ENCODE results near the gene PARVB. TPM values are rescaled to one million over a fixed set of nuclear protein-coding genes. Genes with fewer than 3 reads are reported as not detected.
A peak's percentile ranks its signal among the peaks of the same experiment; 100 is the strongest.

Gene PARVB
- total and polyA plus RNA-seq, 10 of the 15 experiments (the other 5 are each of a cell fraction or from before 2014, with no cell fraction given): 5.2 to 264 (median 76.0) TPM

GRCh38 chr22:44080936-44081861, 57.1 kb downstream of the PARVB start:
- SMC1A ChIA-PET (ENCODE audit: uncharacterized antibody, unreplicated experiment): interaction anchor here (0.6 to 8.3 kb wide), 8 partner anchors 13 to 301 kb away, joined by 3 to 282 read pairs (median 6); no protein-coding TSS in a partner anchor
- H3K79me2 ChIP-seq (ENCODE audit: control insufficient read depth, insufficient read depth, low read length): peaks cover 12% of the 10 kb centered on the region
- TF ChIP-seq CREM (IDR thresholded peaks at IDR 0.05; ENCODE audit: low read depth): no peak
- TF ChIP-seq BHLHE40 (IDR thresholded peaks at IDR 0.05; ENCODE audit: borderline replicate concordance in 1 of 2, low read depth in 2 of 2, low read length in 1 of 2): no peak
- no peak for TF ChIP-seq NFYA (IDR thresholded peaks at IDR 0.05; ENCODE audit: borderline replicate concordance, low read depth, low read length)
- TF ChIP-seq IRF4 (IDR thresholded peaks at IDR 0.05; ENCODE audit: low read depth, low read length): 0 out of 2 replicates have a peak, but pooled peaks have one; percentile 60
- TF ChIP-seq POLR2AphosphoS5 (IDR thresholded peaks at IDR 0.05; ENCODE audit: low read length): no peak
- TF ChIP-seq HDAC6 (IDR thresholded peaks at IDR 0.05; ENCODE audit: unreplicated experiment): no peak
- no peak for TF ChIP-seq YBX1 (IDR thresholded peaks at IDR 0.05)
- no peak for TF ChIP-seq NRF1 (conservative IDR thresholded peaks at IDR 0.05; ENCODE audit: low read depth, low read length)
- peak; percentile 77 for TF ChIP-seq YY1 (IDR thresholded peaks at IDR 0.05; ENCODE audit: low read depth, low read length)
- no peak for TF ChIP-seq ZBTB11 (CRISPR knock-in tag; IDR thresholded peaks at IDR 0.05)
- no peak for TF ChIP-seq EED (IDR thresholded peaks at IDR 0.05; ENCODE audit: low read depth)
- TF ChIP-seq HSF1 (IDR thresholded peaks at IDR 0.05; ENCODE audit: low read depth, low read length): no peak
- TF ChIP-seq USF2 (IDR thresholded peaks at IDR 0.05; ENCODE audit: borderline replicate concordance, low read depth, low read length): no peak
- TF ChIP-seq NFYB (IDR thresholded peaks at IDR 0.05; ENCODE audit: insufficient read depth, low read depth, low read length): no peak

More at GRCh38 chr22:44080936-44081861, 57.1 kb downstream of the PARVB start:
- in situ Hi-C loops (cut with MboI) (no loop called here), intact Hi-C loops (cut with micrococcal nuclease; ENCODE audit: unreplicated experiment) (loop anchor here (2.0 to 10.0 kb wide), 3 partner anchors 54 to 546 kb away; no protein-coding TSS in a partner anchor)
- BruUV-seq (replicated peaks): no TSS peak
- CTCF ChIA-PET: interaction anchor here (0.6 to 9.6 kb wide), 20 partner anchors 8 to 583 kb away, joined by 3 to 499 read pairs (median 4); partner anchors contain the start of genes PARVB and PARVG
- no peaks in the 10 kb centered on the region for H3K4me1 ChIP-seq (ENCODE audit: control insufficient read depth, insufficient read depth, low read length)
- FAIRE-seq (peak; percentile 78), DNase-seq (ENCODE audit: low read depth, low spot score) (no peak), ATAC-seq (peak; percentile 84)
- RAD21 ChIA-PET (ENCODE audit: unreplicated experiment): interaction anchor here (1.5 to 1.7 kb wide), 2 partner anchors 87 to 102 kb away, joined by 3 to 14 read pairs; no protein-coding TSS in a partner anchor
- WGBS (ENCODE audit: insufficient coverage, insufficient replicate concordance, low lambda C conversion rate, missing lambda C conversion rate): 59% methylated on average over 26 of the region's 27 CpGs
- POLR2A ChIA-PET: no interaction called here
- H3K27ac ChIP-seq (ENCODE audit: control insufficient read depth, insufficient read depth): no peak overlapping the region
- no peak overlapping the region for H3K4me3 ChIP-seq
- H4K20me1 ChIP-seq (ENCODE audit: control insufficient read depth, insufficient read depth): 0 out of 2 replicates have a peak, but pooled peaks cover 4% of the 10 kb centered on the region
- no peak overlapping the region for H3K9ac ChIP-seq (ENCODE audit: control insufficient read depth, insufficient read depth, low read length)
- H3K4me2 ChIP-seq (ENCODE audit: control insufficient read depth, insufficient read depth): no peak overlapping the region; the same call in 1 of the 2 replicates
- H3K9me3 ChIP-seq (replicated peaks; ENCODE audit: control insufficient read depth, insufficient read depth, low read length): no peaks in the 10 kb centered on the region; the same call in 2 of the 3 replicates
- no peaks in the 10 kb centered on the region for H3K27me3 ChIP-seq (replicated peaks in 1 of 2; ENCODE audit: control insufficient read depth in 2 of 2, insufficient read depth in 2 of 2, low read length in 1 of 2)
- peaks cover 8 to 12% of the 10 kb centered on the region in 2 experiments; a peak in 3 of 4 replicates for H3K36me3 ChIP-seq (ENCODE audit: control insufficient read depth in 2 of 2, insufficient read depth in 2 of 2, low read length in 1 of 2)
- H2AFZ ChIP-seq (ENCODE audit: control insufficient read depth, low read depth, low read length): no peak overlapping the region

Measured in GM12878 (cell line).